WTC11 (cell line): ENCODE results near the gene MFAP3L. TPM values are rescaled to one million over a fixed set of nuclear protein-coding genes. Genes with fewer than 3 reads are reported as not detected.

ENCODE experiments used
- ATAC-seq: fragments of 200-7000 bp; cut with Tn5 transposase; 2 replicates; pipeline ENCODE4 v1.10.0; 2021; ENCODE audit warnings: mild to moderate bottlenecking, moderate library complexity
- CTCF ChIA-PET: fragments of 300-600 bp; sonication (Branson Sonifier 250); formaldehyde crosslinking; loops from one replicate; lab custom pipeline; 2021; ENCODE audit warnings: antibody characterized with exemption; lab: Charles Lee
- POLR2A ChIA-PET: fragments of 350-600 bp; sonication (Branson Sonifier 250); formaldehyde crosslinking; loops from one replicate; lab custom pipeline; 2021; ENCODE audit warnings: antibody characterized with exemption; lab: Charles Lee
- DNase-seq: peaks from one replicate; pipeline ENCODE4 v3.0.0; 2021; ENCODE audit warnings: low spot score
- H3K27ac Mint-ChIP-seq: 2 replicates; pipeline ENCODE4 v1.8.0; 2021; ENCODE audit warnings: mixed read lengths
- H3K27me3 Mint-ChIP-seq: 2 replicates; pipeline ENCODE4 v1.8.0; 2021; ENCODE audit warnings: low read depth, mild to moderate bottlenecking, moderate library complexity, mixed read lengths
- H3K36me3 Mint-ChIP-seq: 2 replicates; pipeline ENCODE4 v1.8.0; 2021; ENCODE audit warnings: mixed read lengths
- H3K4me1 Mint-ChIP-seq: 2 replicates; pipeline ENCODE4 v1.8.0; 2022; ENCODE audit warnings: mixed read lengths
- H3K4me3 Mint-ChIP-seq: 2 replicates; pipeline ENCODE4 v1.8.0; 2021; ENCODE audit warnings: mild to moderate bottlenecking, moderate library complexity, mixed read lengths
- H3K9me3 Mint-ChIP-seq: 2 replicates; pipeline ENCODE4 v1.8.0; 2021; ENCODE audit warnings: mixed read lengths
- ATF1 ChIP-seq: sonication (generic); formaldehyde crosslinking; IDR thresholded peaks from 2 replicates; pipeline ENCODE4 v1.8.1; 2023; ENCODE audit warnings: mild to moderate bottlenecking, moderate library complexity, missing genetic modification reagents
- ETV6 ChIP-seq: sonication (generic); formaldehyde crosslinking; IDR thresholded peaks from 2 replicates; pipeline ENCODE4 v1.8.1; 2022; ENCODE audit warnings: mild to moderate bottlenecking, missing genetic modification reagents
- JAZF1 ChIP-seq: fragments of 250-450 bp; sonication (Bioruptor Pico); IDR thresholded peaks from 2 replicates; pipeline ENCODE4 v1.9.0; 2021; ENCODE audit warnings: moderate library complexity, mild to moderate bottlenecking, inconsistent platforms
- JUN ChIP-seq: sonication (generic); formaldehyde crosslinking; IDR thresholded peaks from 2 replicates; pipeline ENCODE4 v1.8.0; 2023; ENCODE audit warnings: mild to moderate bottlenecking, missing genetic modification reagents
- MXD4 ChIP-seq: fragments of 250-450 bp; sonication (Bioruptor Pico); IDR thresholded peaks from 2 replicates; pipeline ENCODE4 v1.8.0; 2021; ENCODE audit warnings: mild to moderate bottlenecking, moderate library complexity, borderline replicate concordance
- TCF7 ChIP-seq: sonication (generic); formaldehyde crosslinking; IDR thresholded peaks from 2 replicates; pipeline ENCODE4 v1.8.0; 2022; ENCODE audit warnings: mild to moderate bottlenecking, low read depth, missing genetic modification reagents, moderate library complexity
- ZNF232 ChIP-seq: sonication (generic); formaldehyde crosslinking; IDR thresholded peaks from 2 replicates; pipeline ENCODE4 v1.8.0; 2022; ENCODE audit warnings: mild to moderate bottlenecking, missing genetic modification reagents
- ZNF416 ChIP-seq: fragments of 250-450 bp; sonication (Bioruptor Pico); IDR thresholded peaks from 2 replicates; pipeline ENCODE4 v1.9.0; 2021; ENCODE audit warnings: mild to moderate bottlenecking, inconsistent platforms
- ZNF423 ChIP-seq: fragments of 250-450 bp; sonication (Bioruptor Pico); IDR thresholded peaks from 2 replicates; pipeline ENCODE4 v2.1.2; 2022; ENCODE audit warnings: mild to moderate bottlenecking, moderate library complexity
- total RNA-seq: library from RNA; stranded (reverse); gene quantifications from 3 replicates; pipeline ENCODE4 v1.2.3, GENCODE V29; 2021
- TF ChIP-seq, protein P1 (sequence below): sonication (generic); formaldehyde crosslinking; conservative IDR thresholded peaks from 2 replicates; pipeline ENCODE4 v1.8.1; 2022; ENCODE audit warnings: mild to moderate bottlenecking, missing genetic modification reagents
- TF ChIP-seq, protein P2 (sequence below): sonication (generic); formaldehyde crosslinking; IDR thresholded peaks from 2 replicates; pipeline ENCODE4 v1.8.1; 2022; ENCODE audit warnings: mild to moderate bottlenecking, missing genetic modification reagents, moderate library complexity, borderline replicate concordance
- TF ChIP-seq, protein P3 (sequence below): fragments of 250-450 bp; sonication (Bioruptor Pico); IDR thresholded peaks from 2 replicates; pipeline ENCODE4 v2.1.2; 2022; ENCODE audit warnings: mild to moderate bottlenecking, moderate library complexity
- TF ChIP-seq, protein P4 (sequence below): sonication (generic); formaldehyde crosslinking; IDR thresholded peaks from 2 replicates; pipeline ENCODE4 v1.8.1; 2022; ENCODE audit warnings: low read depth, mild to moderate bottlenecking, moderate library complexity, missing genetic modification reagents, borderline replicate concordance
- TF ChIP-seq, protein P5 (sequence below): sonication (generic); formaldehyde crosslinking; IDR thresholded peaks from 2 replicates; pipeline ENCODE4 v1.8.0; 2023; ENCODE audit warnings: mild to moderate bottlenecking, missing genetic modification reagents
- TF ChIP-seq, protein P6 (sequence below): fragments of 250-450 bp; sonication (Bioruptor Pico); IDR thresholded peaks from 2 replicates; pipeline ENCODE4 v1.9.0; 2021; ENCODE audit warnings: mild to moderate bottlenecking
- TF ChIP-seq, protein P7 (sequence below): sonication (generic); formaldehyde crosslinking; IDR thresholded peaks from 2 replicates; pipeline ENCODE4 v1.8.1; 2023; ENCODE audit warnings: mild to moderate bottlenecking, missing genetic modification reagents, moderate library complexity

MFAP3L gene
- total RNA-seq, 1 experiment from 2014 or later, result 31.3 TPM

DNA sequence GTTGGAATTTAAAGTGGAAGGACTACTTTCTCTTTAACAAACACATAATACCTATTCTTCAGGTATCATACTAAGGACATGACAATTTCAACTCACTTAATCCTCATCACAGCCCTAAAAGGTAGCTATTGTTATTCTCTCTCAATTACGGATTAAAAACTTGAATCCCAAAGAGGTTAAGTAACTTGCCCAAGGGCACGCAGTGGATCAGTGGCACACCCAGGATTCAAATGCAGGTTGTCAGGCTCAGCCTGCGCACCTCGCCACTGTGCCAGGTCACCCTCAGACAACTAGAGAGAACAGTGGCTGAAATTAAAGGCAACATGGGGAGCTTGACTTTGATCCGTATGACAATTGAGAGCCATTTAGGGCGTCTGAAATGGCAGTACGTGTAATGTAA, 67.6 kb downstream of the MFAP3L start:
- DNase-seq (no peak), ATAC-seq (peak; percentile 21)
- Mint-ChIP-seq H3K4me1 (peaks cover 26% of the 10 kb centered on the region), H3K9me3 (no peaks in the 10 kb centered on the region), H3K36me3 (no peaks in the 10 kb centered on the region; the same call in 1 of the 2 replicates), H3K4me3 (no peak overlapping the region), H3K27ac (no peak overlapping the region), H3K27me3 (no peaks in the 10 kb centered on the region)
- ChIA-PET POLR2A (no interaction called here), CTCF (no interaction called here)
- TF ChIP-seq, protein P1, sequence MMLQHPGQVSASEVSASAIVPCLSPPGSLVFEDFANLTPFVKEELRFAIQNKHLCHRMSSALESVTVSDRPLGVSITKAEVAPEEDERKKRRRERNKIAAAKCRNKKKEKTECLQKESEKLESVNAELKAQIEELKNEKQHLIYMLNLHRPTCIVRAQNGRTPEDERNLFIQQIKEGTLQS (CRISPR knock-in tag), result no peak
- TF ChIP-seq ATF1 (CRISPR knock-in tag) (no peak), JAZF1 (no peak), ZNF416 (CRISPR knock-in tag) (no peak), MXD4 (CRISPR knock-in tag) (no peak), ETV6 (no peak), ZNF232 (CRISPR knock-in tag) (no peak), TCF7 (no peak)
- TF ChIP-seq, protein P2, sequence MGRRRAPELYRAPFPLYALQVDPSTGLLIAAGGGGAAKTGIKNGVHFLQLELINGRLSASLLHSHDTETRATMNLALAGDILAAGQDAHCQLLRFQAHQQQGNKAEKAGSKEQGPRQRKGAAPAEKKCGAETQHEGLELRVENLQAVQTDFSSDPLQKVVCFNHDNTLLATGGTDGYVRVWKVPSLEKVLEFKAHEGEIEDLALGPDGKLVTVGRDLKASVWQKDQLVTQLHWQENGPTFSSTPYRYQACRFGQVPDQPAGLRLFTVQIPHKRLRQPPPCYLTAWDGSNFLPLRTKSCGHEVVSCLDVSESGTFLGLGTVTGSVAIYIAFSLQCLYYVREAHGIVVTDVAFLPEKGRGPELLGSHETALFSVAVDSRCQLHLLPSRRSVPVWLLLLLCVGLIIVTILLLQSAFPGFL, result no peak
- TF ChIP-seq, protein P3, sequence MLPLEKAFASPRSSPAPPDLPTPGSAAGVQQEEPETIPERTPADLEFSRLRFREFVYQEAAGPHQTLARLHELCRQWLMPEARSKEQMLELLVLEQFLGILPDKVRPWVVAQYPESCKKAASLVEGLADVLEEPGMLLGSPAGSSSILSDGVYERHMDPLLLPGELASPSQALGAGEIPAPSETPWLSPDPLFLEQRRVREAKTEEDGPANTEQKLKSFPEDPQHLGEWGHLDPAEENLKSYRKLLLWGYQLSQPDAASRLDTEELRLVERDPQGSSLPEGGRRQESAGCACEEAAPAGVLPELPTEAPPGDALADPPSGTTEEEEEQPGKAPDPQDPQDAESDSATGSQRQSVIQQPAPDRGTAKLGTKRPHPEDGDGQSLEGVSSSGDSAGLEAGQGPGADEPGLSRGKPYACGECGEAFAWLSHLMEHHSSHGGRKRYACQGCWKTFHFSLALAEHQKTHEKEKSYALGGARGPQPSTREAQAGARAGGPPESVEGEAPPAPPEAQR (CRISPR knock-in tag), result no peak
- TF ChIP-seq, protein P4, sequence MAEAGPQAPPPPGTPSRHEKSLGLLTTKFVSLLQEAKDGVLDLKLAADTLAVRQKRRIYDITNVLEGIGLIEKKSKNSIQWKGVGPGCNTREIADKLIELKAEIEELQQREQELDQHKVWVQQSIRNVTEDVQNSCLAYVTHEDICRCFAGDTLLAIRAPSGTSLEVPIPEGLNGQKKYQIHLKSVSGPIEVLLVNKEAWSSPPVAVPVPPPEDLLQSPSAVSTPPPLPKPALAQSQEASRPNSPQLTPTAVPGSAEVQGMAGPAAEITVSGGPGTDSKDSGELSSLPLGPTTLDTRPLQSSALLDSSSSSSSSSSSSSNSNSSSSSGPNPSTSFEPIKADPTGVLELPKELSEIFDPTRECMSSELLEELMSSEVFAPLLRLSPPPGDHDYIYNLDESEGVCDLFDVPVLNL (CRISPR knock-in tag), result no peak
- TF ChIP-seq, protein P5, sequence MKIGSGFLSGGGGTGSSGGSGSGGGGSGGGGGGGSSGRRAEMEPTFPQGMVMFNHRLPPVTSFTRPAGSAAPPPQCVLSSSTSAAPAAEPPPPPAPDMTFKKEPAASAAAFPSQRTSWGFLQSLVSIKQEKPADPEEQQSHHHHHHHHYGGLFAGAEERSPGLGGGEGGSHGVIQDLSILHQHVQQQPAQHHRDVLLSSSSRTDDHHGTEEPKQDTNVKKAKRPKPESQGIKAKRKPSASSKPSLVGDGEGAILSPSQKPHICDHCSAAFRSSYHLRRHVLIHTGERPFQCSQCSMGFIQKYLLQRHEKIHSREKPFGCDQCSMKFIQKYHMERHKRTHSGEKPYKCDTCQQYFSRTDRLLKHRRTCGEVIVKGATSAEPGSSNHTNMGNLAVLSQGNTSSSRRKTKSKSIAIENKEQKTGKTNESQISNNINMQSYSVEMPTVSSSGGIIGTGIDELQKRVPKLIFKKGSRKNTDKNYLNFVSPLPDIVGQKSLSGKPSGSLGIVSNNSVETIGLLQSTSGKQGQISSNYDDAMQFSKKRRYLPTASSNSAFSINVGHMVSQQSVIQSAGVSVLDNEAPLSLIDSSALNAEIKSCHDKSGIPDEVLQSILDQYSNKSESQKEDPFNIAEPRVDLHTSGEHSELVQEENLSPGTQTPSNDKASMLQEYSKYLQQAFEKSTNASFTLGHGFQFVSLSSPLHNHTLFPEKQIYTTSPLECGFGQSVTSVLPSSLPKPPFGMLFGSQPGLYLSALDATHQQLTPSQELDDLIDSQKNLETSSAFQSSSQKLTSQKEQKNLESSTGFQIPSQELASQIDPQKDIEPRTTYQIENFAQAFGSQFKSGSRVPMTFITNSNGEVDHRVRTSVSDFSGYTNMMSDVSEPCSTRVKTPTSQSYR (CRISPR knock-in tag), result no peak
- TF ChIP-seq, protein P6, sequence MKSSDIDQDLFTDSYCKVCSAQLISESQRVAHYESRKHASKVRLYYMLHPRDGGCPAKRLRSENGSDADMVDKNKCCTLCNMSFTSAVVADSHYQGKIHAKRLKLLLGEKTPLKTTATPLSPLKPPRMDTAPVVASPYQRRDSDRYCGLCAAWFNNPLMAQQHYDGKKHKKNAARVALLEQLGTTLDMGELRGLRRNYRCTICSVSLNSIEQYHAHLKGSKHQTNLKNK (CRISPR knock-in tag), result no peak
- TF ChIP-seq, protein P7, sequence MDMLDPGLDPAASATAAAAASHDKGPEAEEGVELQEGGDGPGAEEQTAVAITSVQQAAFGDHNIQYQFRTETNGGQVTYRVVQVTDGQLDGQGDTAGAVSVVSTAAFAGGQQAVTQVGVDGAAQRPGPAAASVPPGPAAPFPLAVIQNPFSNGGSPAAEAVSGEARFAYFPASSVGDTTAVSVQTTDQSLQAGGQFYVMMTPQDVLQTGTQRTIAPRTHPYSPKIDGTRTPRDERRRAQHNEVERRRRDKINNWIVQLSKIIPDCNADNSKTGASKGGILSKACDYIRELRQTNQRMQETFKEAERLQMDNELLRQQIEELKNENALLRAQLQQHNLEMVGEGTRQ (CRISPR knock-in tag), result no peak

DNA sequence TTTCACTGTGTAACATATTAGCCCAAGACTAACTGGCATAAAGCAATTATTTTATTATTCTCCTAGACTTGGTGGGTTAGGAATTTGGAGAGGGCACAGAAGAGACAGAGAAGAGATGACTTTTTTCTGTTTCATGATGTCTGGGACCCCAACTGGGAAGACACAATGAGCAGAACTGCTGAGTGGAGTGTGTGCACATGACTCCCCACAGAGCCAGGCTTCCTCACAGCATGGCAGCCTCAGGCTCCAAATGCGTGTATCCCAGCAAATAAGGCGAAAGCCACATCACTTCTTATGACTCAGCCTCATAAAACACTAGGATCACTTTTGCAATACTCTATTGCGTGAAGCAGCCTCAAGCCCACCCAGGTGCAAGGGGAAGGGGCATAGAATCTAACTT, 68.4 kb downstream of the MFAP3L start:
- CTCF ChIA-PET, result no interaction called here
- no peaks in the 10 kb centered on the region for H3K27me3 Mint-ChIP-seq
- peaks cover 26% of the 10 kb centered on the region for H3K4me1 Mint-ChIP-seq
- DNase-seq, result no peak
- no peak overlapping the region for H3K27ac Mint-ChIP-seq
- no peak overlapping the region for H3K4me3 Mint-ChIP-seq
- peak; percentile 55; the same call in 1 of the 2 replicates for TF ChIP-seq ZNF423 (CRISPR knock-in tag)
- no peak for TF ChIP-seq JUN (CRISPR knock-in tag)
- POLR2A ChIA-PET, result no interaction called here
- H3K9me3 Mint-ChIP-seq, result no peaks in the 10 kb centered on the region
- peak; percentile 80 for ATAC-seq
- H3K36me3 Mint-ChIP-seq, result no peaks in the 10 kb centered on the region; the same call in 1 of the 2 replicates
